ENCODE results near the gene ZNF256. TPM values are rescaled to one million over a fixed set of nuclear protein-coding genes. Genes with fewer than 3 reads are reported as not detected.
A peak's percentile ranks its signal among the peaks of the same experiment; 100 is the strongest.

ZNF256 gene
- total RNA-seq, 2 experiments from 2014 or later: 5.7 to 9.0 TPM

GRCh38 chr19:57949296-57949695, 1.8 kb upstream of the ZNF256 start:
- ChIA-PET CTCF (ENCODE audit: unreplicated experiment) (no interaction called here), POLR2A (interaction anchor here (1.1 kb wide), 1 partner anchor 15 kb away, joined by 4 read pairs; no protein-coding TSS in a partner anchor)
- Histone ChIP-seq H3K36me3 (ENCODE audit: insufficient read depth, low read length) (peaks cover under 1% of the 10 kb centered on the region; the same call in 1 of the 2 replicates), H3K27ac (ENCODE audit: low read depth, low read length, poor library complexity, severe bottlenecking) (no peak overlapping the region), H3K9me2 (ENCODE audit: insufficient read depth, low read length) (no peaks in the 10 kb centered on the region), H3K4me1 (ENCODE audit: insufficient read depth, low read length, poor library complexity, severe bottlenecking) (peaks cover 12% of the 10 kb centered on the region), H3K4me2 (ENCODE audit: low read length) (no peak overlapping the region), H2AFZ (ENCODE audit: low read length) (no peak overlapping the region), H4K20me1 (ENCODE audit: insufficient read depth, low read length) (no peaks in the 10 kb centered on the region), H3K4me3 (ENCODE audit: low read depth, low read length, poor library complexity, severe bottlenecking) (no peak overlapping the region), H3K79me2 (ENCODE audit: insufficient read depth, low read depth, low read length) (peaks cover 16% of the 10 kb centered on the region; the same call in 1 of the 2 replicates), H3K9me3 (ENCODE audit: low read length) (peaks cover 4% of the 10 kb centered on the region; the same call in 1 of the 2 replicates)
- no peak for TF ChIP-seq EZH2phosphoT487 (IDR thresholded peaks at IDR 0.05; ENCODE audit: borderline replicate concordance, low read depth, low read length)
- TF ChIP-seq CTCF (conservative IDR thresholded peaks at IDR 0.05; ENCODE audit: low read length): no peak
- DNase-seq (ENCODE audit: low spot score): no peak
- intact Hi-C loops (cut with micrococcal nuclease; ENCODE audit: unreplicated experiment): no loop called here
- BruUV-seq (replicated peaks): no TSS peak

- no peak for TF ChIP-seq EZH2phosphoT487 (IDR thresholded peaks at IDR 0.05; ENCODE audit: borderline replicate concordance, low read depth, low read length)
- TF ChIP-seq CTCF (conservative IDR thresholded peaks at IDR 0.05; ENCODE audit: low read length): no peak
- Histone ChIP-seq H3K4me1 (ENCODE audit: insufficient read depth, low read length, poor library complexity, severe bottlenecking) (peaks cover 12% of the 10 kb centered on the region), H2AFZ (ENCODE audit: low read length) (peak overlapping the region; percentile 78), H3K4me2 (ENCODE audit: low read length) (peak overlapping the region; percentile 88), H3K79me2 (ENCODE audit: insufficient read depth, low read depth, low read length) (peaks cover 16% of the 10 kb centered on the region; the same call in 1 of the 2 replicates), H3K4me3 (ENCODE audit: low read depth, low read length, poor library complexity, severe bottlenecking) (peak overlapping the region; percentile 99), H3K9me2 (ENCODE audit: insufficient read depth, low read length) (no peaks in the 10 kb centered on the region), H3K9me3 (ENCODE audit: low read length) (peaks cover 7% of the 10 kb centered on the region; the same call in 1 of the 2 replicates), H3K27ac (ENCODE audit: low read depth, low read length, poor library complexity, severe bottlenecking) (peak overlapping the region; percentile 36), H4K20me1 (ENCODE audit: insufficient read depth, low read length) (no peaks in the 10 kb centered on the region), H3K36me3 (ENCODE audit: insufficient read depth, low read length) (peaks cover 23% of the 10 kb centered on the region)
- CTCF ChIA-PET (ENCODE audit: unreplicated experiment): no interaction called here
- POLR2A ChIA-PET: no interaction called here
- intact Hi-C loops (cut with micrococcal nuclease; ENCODE audit: unreplicated experiment): loop anchor here (1.0 kb wide), 1 partner anchor 266 kb away; the partner anchor contains the start of gene ZNF551
- no peak for DNase-seq (ENCODE audit: low spot score)
- BruUV-seq (replicated peaks): no TSS peak
Measured at GRCh38 chr19:57947088-57947418, 453 bp downstream of the ZNF256 start.

GRCh38 chr19:57946316-57946715, 1.2 kb downstream of the ZNF256 start:
- intact Hi-C loops (cut with micrococcal nuclease; ENCODE audit: unreplicated experiment): no loop called here
- ChIA-PET CTCF (ENCODE audit: unreplicated experiment) (no interaction called here), POLR2A (no interaction called here)
- H2AFZ ChIP-seq (ENCODE audit: low read length): no peak overlapping the region
- H3K9me3 ChIP-seq (ENCODE audit: low read length): peaks cover 7% of the 10 kb centered on the region; the same call in 1 of the 2 replicates
- H3K4me3 ChIP-seq (ENCODE audit: low read depth, low read length, poor library complexity, severe bottlenecking): peak overlapping the region; percentile 99
- peak overlapping the region; percentile 88 for H3K4me2 ChIP-seq (ENCODE audit: low read length)
- peaks cover 16% of the 10 kb centered on the region; the same call in 1 of the 2 replicates for H3K79me2 ChIP-seq (ENCODE audit: insufficient read depth, low read depth, low read length)
- TF ChIP-seq CTCF (conservative IDR thresholded peaks at IDR 0.05; ENCODE audit: low read length): no peak
- no peak for TF ChIP-seq EZH2phosphoT487 (IDR thresholded peaks at IDR 0.05; ENCODE audit: borderline replicate concordance, low read depth, low read length)
- DNase-seq (ENCODE audit: low spot score): no peak
- H3K4me1 ChIP-seq (ENCODE audit: insufficient read depth, low read length, poor library complexity, severe bottlenecking): peaks cover 12% of the 10 kb centered on the region
- no peaks in the 10 kb centered on the region for H3K9me2 ChIP-seq (ENCODE audit: insufficient read depth, low read length)
- BruUV-seq (replicated peaks): no TSS peak
- no peaks in the 10 kb centered on the region for H4K20me1 ChIP-seq (ENCODE audit: insufficient read depth, low read length)
- H3K36me3 ChIP-seq (ENCODE audit: insufficient read depth, low read length): peaks cover 30% of the 10 kb centered on the region
- no peak overlapping the region for H3K27ac ChIP-seq (ENCODE audit: low read depth, low read length, poor library complexity, severe bottlenecking)

Measured in OCI-LY7 (cell line).